HK-2 (cell line): Measurements from ENCODE around the gene SDK2.
A peak's percentile ranks its signal among the peaks of the same experiment; 100 is the strongest.

Experiments
- DNase-seq: peaks from one replicate; pipeline ENCODE4 v3.0.0-alpha.2; 2018; ENCODE audit not compliant: unreplicated experiment

Gene SDK2

DNA sequence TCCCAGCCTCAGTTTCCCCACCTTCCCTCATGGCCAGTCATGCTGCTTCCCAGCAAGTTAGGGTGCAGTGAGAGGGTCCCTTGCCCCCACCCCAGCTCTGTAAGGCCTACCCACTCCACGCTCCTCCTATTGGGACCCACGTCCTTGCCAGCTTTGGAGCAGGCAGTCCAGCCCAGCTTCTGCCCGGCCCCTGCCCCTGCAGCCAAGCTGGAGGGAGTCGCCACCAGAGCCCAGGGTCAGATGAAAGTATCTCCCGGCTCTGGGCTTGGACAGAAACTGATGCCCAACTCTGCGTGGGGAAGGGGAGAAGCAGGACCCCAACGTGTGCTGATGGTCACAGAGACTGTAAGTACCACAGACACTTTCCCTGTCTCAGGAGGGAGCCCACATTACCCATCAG, 32.6 kb downstream of the SDK2 start:
- DNase-seq, result no peak

DNA sequence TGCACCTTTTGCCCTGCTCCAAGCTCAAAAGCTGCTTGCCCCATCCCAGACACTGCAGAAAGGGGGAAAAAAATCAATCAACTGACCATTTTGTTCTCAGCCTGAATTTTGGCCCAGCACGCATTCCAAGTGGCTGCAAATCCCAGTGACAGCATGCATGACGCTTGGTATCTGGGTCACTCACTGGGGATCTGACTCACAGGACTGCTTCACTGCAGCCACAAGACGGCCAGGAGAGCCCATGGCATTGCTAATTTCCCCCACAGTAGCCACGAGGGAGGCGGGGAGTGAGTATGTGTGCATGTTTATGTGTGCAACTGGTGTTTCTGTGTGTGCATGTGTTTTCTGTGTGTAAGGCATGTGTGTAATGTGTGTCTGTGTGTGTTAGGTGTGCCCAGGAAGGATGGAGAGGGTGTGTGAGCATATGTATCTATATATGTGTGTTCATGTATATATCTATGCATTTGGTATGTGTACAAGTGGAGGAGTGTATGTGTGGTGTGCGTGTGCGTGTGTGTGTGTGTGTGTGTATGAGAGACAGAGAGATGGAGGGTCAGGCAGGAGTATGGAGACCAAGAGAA, 33.8 kb downstream of the SDK2 start:
- no peak for DNase-seq

DNA sequence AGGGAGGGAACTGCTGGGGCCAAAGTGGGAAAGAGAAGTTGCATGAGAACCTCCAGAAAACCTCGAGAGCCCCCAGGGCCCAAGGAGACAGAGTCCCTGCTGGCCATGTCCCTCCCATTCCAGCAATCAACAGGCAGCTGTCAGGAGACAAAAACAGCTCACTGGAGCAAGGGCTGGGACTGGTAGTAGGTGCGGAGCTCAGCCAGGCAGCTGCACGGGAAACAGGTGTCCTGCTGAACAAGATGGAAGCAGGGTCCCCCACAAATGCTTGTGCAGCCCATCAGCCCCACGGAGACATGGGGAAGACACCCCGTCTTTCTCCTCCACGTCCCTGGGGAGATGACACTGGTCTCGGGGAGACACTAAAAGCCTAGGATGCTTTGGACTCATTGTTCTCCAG, 34.5 kb downstream of the SDK2 start:
- no peak for DNase-seq

DNA sequence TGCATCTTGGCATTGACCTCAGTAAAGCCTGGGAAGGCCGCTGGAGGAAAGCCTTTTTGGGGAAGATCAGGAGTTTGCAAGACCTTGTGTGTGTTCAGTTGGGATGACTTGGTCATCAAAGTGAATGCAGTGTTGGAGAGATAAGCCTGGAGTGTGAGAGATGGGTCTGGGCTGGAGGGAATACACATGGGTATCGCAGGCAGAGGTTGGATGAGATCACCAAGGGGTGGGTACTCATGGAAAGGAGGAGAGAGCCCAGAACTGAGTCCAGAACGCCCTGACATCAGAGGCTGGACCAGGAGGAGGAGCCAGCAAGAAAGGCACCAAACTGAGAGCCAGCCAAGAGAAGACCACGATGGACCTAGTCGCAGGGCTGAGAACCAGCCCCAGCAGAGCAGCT, 35.2 kb downstream of the SDK2 start:
- no peak for DNase-seq

DNA sequence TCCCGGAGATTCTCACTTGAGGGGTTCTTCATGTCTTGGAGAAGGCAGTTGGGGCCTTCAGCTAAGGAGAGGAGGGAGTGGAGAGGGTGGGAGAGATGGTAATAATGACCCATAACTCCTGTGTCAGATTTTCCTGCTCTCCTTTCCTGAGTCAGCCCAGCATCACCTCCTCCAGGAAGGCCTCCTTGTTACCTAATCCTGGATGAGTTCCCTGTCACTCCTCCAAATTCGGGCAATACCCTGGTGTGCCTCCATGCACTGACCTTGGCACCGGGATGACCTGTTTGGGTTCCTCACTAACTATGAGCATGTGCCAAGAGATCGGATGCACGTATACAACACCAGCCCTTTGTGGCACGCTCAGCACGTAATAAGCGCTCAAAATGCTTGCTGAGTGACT, 38.8 kb downstream of the SDK2 start:
- DNase-seq, result no peak

DNA sequence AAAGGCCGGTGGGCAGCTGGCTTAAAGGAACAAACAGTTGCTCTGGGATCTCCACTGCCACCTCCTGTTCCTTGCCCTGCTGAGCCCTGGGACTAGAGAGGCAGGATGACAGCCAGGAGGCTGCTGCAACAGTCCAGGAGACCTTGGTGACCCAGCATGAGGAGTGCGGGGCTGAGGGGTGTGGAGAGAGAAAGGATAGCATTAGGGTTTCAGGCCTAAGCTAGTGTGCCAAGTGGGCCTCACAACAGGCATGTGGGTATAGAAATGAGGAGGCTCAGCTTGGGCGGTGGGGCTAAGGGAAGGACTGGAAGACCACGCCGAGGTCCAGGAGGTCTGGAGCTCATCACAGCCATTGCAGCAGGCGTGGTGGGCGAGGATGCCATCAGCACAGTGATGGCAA, 39.8 kb downstream of the SDK2 start:
- no peak for DNase-seq

DNA sequence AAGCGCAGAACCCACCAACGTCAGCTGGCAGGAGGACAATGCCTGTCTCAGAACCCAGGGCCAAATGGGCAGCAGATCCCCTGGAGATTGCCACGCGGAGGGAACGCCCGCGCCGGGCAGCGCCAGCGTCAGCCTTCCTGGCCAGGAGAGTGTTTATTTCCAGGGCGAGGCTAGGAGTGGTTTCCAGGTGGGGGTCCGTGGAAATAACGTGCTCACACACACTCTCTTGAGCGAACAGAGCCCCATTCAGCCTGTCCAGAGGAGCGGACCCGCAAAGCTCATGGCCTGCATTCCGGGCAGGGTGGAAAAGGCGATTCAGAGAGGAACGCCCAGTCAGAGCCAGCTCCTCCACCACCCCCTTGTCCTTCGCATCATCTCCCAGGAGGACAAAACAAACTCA, 40.3 kb downstream of the SDK2 start:
- DNase-seq, result no peak

DNA sequence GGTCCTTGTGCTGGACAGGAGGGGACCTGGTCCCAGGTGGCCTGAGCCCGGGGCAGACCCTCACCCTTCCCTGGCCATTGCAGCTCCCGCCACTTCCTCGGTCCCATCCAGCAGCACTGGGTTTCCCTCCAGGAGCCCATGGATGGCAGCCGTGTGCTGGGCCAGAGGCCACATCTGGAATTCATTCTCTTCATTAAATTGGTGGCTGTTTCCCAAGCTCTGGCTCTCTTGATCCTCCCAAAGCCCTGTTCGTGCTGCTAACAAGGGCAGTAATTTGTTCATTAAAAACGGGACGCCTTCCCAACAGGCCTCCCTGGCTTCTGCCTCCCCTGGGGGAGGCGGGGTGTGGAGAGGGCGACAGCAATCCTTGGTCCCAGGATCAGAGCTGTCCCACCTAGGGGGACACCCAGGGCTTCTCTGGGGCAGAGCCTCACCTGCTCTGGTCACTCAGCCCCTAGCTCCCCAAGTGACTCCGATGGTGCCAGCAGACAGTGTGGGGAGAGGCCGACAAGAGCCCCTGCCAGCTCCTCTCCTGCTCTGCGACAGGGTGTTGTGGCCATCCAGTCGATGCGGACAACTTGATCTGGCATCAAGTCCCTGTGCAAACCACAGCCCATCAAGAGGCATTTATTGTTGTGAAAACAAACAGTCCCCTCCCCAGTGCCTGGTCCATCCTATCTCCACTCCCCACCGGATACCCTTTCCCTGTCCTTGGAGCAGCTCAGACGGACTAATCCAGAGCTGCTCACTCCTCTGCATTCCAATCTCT, 44.0 kb downstream of the SDK2 start:
- DNase-seq, result no peak

DNA sequence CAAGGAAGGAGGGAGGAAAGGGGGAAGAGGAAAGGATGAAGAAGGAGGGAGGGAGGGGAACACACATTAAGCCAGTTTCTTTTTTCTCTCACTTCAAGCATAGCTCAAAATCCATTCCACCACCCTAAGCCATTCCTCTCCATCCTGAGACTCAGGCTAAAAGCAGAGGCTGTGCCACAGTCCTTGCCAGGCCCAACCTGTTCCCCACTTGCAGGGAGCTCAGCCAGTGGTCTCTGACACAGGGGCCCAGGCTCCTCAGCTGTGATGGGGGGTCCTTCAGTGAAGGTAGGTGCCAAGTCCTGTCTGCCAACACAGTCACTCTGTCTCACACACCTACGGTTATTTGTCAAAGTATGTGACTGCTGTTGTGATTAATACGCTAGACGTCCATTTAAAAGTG, 44.6 kb downstream of the SDK2 start:
- no peak for DNase-seq

DNA sequence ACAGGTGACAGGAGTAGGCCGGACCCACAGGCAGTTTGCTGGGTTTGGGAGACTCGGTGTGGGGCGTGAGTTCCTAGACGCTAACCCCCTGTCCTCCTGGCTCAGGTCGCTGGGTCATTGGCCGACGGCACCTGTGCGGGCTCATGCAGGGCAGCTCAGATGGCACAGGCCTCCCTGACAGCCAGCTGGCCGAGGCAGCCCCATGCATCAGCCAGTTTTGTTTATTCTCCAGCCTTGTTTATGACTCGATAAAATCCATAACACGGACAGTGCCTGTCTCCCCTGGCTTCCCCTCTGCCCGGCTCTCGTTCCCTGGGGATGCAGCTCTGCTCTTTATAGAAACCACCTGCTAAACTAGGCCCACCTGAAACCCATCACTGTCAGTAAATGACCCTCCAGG, 46.0 kb downstream of the SDK2 start:
- no peak for DNase-seq

DNA sequence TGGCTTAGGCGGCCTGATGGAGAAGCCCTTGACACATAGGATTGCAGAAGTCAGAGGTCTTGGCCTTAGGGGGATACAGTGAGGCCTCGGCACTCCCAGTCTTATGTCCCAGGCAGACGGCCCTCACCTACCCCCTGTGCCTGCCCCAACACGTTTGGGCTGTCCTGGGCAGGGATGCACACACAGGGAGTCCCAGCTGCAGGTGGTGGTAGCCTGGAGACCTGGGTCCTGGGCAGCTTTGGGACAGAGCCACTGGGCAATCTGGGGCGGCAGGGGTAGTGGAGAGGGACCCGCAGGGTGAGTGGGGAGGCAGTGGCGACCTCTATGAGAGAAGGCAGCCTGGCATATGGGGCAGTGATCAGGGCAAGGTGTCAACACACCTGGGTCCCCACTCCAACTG, 48.3 kb downstream of the SDK2 start:
- no peak for DNase-seq

DNA sequence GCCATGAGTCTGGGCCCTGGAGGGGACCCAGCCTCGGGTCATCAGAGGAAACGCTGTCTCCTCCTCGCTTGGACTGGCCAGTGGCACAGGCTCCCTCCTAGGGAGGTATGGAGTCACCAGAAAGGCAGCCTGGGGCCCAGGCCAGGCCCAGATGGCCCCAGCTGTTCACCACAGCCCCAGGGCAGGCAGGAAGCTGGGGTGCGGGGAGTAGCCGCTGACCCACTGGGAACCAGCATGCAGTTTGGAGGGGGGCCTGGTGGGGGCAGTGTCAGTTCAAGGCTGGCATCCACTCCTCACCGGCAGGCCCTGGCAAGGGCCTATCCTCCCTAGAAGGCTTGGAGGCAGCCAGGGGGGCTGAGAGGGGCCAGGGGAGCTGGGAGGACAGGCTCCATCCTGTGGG, 48.8 kb downstream of the SDK2 start:
- peak; percentile 4 for DNase-seq

DNA sequence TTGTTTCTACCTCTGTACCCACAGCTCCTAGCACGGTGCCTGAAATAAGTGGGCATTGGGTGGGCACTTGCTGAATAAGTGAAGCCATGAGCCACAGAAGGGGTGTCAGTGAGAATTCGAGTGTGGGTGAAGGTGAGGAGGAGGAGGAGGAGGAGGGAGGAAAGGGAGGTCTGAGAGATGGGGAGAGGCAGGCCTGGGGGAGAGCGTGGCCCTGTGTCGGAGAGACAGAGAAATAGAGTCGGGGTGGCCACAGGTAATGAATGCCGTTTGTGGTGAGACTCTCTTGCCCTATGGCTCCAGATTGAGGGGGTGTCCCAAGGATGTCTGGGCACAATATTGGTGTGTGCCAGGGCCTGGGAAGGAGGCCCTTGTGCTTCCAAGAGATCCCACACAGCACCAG, 49.2 kb downstream of the SDK2 start:
- no peak for DNase-seq

DNA sequence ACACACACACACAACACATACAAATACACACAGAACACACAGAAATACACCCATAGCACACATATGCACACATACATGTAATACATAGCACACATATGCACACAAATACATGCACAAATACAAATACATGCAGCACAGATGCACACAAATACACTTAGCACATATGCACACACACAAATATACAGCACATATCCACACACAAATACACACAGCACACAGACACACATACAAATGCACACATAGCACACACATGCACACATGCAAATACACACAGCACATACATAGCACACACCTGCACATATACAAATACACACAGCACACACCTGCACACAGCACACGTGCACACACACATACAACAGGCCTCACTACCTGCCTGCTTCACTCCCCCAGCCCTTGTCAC, 49.6 kb downstream of the SDK2 start:
- no peak for DNase-seq

DNA sequence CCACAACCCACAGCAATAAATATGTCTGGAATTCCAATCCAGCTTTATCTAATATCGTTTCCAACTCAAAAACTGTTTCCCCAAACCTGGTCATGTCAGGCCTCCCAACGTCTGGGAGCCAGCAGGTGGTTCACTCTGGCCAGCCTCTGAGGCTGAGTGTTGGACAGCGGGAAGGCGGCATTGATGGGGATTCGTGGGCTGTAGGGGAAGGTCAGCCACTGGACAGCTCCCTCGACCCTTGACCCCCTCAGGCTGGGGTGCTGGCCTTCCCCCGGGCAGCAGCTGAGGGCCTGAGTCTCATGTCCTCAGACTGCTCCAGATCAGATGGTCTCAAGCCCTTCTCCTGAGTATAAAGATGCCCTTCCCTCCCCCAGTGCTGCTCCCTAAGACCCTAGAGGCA, 50.2 kb downstream of the SDK2 start:
- DNase-seq, result no peak

DNA sequence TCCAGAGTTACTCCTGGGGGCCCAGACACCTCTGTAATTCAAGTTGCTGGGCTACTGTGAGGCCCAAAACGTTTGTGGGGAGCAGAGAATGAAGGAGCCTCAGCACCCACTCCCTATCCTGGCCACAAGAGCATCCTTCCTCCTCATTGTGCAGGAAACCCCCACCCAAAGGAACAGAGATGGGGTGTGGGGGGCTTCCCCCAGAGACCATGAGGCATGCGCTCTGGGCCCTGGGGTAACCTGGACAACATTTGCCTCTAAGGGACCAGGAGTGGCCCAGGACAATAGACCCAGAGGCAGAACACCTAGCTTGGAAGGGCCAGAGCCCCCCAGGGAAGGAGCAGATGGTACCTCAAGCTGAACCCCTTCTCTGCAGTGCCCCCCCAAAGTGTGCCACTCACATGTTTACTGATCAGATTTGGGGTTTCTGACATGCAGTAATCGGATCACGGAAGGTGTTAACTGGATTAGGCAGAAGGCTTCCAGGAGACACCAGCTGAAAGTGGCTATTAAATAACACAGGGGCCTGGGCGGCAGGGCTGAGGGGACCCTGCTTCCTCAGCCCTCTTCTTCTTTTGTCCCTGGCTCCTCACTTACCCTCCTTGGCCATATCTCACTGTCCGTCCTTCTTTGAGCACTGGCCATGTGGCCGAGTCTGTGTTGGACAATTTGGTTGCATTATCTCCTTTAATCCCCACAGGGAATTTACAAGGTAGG, 50.8 kb downstream of the SDK2 start:
- DNase-seq, result no peak

DNA sequence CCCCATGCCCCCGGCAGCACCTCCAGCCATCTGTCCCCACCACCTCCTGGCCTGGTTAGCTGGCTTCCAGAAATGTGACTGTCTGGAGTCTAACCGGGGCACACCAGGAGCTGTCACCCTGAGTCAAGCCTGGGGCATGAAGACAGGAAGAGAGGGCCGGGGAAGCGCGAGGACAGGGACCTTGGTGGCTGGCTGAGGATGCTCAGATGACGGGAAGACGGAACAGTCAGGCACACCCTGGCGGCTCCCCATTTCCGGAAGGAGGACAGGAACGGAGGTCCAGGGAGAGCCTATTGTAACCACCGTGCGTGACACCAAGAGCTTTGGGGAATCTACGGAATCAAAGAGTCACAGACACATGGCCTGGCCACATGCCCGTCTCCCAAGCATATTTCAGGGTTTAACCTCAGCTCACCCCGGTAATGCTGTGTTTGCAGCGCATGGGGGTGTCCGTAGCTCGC, 51.7 kb downstream of the SDK2 start:
- DNase-seq, result no peak

DNA sequence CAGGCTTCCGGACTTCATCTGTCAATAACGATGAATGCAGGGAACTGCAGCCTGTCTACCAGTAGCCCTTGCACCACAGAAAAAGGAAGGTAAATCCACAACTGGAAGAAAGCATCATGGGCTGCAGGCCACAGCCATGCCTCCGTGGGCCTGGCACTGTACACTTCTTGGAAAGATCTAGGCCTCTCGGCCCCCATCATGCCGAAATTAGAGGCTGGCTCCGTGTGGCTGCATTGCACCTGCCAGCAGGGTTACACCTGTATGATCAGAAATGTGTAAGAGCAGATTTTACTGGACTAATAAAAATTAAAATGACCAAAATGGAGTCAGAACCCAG, 52.2 kb downstream of the SDK2 start:
- no peak for DNase-seq

DNA sequence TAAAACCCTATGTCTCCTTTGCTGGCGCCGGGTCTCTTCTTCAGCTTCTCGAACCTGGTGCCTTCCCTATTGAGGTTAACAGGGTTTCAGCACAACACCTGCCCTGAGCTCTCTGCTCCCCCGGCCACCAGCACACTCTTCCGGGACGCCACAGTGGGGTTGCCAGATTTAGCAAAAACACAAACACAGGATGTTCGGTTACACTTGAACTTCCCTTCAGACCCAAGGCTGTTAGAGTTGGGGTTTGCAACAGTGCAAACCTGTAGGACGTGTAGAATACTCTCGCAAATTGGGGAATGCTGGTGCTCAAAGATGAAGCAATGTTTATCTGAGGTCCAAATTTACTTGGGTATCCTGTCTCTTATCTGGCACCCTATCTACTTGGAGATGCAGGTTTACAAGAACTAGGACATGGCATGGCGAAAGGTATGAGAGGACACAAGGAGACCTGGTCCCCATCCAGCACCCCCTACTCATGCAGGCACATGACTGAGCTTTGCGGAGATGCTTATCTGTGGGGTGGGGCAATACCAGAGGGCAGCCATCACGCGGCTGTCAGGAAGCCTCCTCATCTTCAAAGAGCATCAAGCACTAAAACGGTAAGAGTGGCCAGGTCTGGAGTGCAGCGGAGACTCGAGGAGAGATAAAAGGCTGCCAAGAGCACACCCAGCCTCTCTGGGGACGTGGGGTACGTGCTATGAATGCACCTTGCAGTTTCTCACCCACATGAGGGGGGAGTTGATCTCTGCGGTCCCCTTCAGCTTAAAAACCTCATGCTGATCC, 52.8 kb downstream of the SDK2 start:
- no peak for DNase-seq

DNA sequence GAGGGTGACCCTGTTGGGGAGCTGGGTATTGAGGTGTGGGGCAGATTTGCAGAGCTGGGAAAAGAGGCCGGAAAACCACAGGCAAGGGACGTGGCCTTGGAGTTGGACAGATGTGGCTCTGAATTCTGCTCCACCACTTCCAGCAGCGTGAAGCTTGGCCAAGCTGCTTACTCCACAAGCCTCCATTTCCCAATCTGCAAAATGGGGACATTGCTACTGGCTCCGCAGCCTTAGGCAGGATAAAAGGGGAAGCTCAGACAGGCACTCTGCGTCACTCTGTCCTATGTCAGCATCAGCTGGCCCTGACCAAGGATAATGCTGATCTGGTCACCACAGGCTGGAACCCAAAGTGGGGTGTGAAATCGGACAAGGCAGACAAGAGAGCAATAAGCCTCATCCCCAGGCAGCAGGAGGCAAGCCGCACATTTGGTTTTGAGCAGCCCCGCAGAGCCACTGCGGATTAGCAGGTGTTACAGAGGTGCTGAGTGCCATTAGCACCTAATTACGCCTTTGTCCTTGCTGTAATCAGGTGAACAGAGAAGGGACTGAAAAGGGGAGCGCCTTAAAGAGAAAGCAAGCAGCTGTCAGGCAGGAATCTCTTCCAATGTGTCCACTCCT, 54.8 kb downstream of the SDK2 start:
- no peak for DNase-seq

DNA sequence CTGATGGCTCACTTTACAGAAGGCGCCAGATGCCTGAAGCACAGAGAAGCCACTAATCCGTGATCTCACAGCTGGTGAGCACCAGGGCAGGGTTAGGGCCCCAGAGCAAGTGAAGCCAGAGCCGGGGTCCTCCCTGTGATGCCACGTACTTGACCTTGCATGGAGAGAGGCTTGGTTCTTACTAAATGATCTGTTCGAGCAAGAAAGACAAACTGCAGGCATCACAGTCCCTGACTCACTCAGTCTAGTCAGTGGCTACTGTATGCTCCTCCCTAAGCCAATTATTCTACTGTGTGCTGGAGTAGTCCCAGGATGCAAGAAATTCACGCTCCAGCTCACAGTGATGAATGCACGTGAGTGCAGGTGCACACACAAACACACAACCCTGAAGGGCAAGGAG, 55.4 kb downstream of the SDK2 start:
- DNase-seq, result no peak

DNA sequence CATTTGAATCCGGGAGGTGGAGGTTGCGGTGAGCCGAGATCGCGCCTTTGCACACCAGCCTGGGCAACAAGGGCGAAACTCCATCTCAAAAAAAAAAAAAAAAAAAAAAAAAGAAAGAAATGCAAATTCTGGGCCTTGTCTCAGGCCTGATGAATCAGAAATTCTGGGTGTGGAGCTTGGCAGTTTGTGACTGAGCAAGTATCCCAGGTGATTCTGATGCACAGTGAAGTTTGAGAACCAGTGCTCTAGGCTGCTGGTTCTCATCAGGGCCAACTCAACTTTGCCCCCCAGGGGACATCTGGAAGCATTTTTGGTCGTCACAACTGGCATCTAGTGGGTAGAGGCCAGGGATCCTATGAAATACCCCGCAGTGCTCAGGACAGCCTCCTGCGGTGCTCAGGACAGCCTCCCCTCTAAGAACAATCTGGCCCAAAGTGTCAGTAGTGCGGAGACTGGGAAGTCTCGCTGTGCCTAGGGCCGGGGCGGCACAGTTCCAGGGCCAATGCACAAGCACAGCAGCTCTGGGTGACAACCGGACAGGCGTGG, 55.9 kb downstream of the SDK2 start:
- no peak for DNase-seq
